SHP77 treated with DMSO at 0.1 percent for 48 hours (cell line): ENCODE measurements around the gene GNG14.
A peak's percentile ranks its signal among the peaks of the same experiment; 100 is the strongest.
"Not testable (repeated sequence)": the region's sequence is repeated elsewhere in the genome, so short reads cannot be mapped to it uniquely, and the experiment has no call there.

ENCODE experiments used
- DNase-seq: peaks from one replicate; lab custom pipeline; 2025; lab: John Stamatoyannopoulos, UW

GNG14 gene

DNA sequence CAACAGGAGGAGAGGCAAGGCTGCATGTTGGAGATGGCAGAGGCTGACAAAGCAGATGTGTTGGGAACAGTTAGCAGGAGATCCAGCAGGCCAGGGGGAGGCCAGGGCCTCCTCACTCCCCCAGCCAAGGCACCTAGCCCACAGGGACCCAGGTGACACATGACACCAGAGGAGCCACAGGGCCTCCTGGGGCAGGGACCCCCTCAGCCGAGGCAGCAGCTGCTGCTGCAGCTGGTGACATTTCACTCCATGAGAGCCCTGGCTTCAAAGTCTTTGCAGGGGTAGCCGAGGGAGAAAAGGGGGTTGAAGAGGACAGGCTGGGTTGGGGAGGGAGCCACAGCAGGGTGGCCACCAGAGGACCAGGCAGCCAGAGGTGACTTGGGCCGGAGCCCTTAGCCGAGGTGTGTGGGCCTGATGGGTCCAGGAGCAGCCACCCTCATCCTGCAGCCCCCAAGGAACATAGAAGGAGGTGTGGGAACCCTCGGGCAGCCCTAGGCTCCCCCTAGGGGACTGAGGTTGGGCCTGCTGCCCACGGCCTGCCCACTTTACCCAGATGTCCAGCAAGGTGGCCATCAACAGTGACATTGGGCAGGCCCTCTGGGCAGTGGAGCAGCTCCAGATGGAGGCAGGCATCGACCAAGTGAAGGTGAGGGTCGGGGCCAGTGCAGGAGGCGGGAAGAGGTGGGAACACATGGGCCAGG, at the start of gene GNG14:
GNG14 (plus strand) TSS at position 503 of the 701 bp plus-strand sequence; CDS start at position 554, 51 bp downstream.
- DNase-seq: no peak

DNA sequence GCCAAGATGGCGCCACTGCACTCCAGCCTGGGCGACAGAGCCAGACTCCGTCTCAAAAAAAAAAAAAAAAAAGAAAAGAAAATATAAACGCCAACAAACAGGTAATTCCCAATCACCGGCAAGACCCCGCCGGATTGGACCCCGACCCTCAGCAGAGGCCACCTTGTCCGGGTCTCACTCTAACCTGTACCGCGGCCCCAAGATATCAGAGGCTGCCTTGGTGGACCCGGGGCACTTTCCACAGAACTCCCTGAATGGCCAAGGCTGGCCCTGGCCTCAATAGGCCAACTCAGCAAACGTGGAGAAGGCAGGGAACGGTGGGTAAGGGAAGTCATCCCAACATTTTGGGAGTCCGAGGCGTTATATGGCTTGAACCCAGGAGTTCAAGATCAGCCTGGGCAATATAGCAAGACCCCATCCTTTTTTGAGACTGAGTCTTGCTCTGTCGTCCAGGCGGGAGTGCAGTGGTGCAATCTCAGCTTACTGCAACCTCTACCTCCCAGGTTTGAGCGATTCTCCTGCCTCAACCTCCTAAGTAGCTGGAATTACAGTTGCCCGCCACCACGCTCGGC, 49.1 kb upstream of the GNG14 start:
- no peak for DNase-seq

DNA sequence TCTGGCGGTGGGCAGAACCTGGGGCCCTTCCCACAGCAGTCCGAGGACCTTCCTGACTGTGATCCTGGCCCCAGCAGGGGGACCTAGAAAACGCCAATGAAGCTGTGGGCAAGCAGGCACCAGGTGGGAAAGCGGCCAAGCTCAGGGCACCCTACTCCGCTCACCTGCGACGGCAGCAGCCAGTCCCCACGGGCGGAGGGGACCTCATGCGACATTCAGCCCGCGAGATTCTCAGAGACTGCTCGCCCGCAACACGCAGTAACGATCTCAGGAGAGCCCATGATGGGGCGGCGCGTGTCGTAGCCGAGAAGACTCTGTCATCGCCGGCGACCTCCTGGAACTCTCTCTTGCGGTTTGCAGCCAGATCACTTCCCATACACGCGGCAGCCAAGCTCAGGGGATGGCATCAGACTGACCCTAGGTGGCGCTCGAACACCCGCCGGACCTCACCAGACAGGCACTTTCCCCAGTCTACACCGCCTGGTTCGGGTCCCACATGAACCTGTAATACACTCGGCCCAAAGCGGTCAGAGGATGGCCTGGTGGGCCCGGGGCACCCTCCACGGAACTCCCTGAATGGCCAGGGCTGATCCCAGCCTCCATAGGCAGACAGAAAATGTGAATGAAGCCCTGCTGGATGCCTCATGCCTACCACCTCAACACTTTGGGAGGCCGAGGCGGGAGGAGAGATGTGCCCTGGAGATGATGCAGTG, 47.7 kb upstream of the GNG14 start:
- DNase-seq: no peak

GRCh38 chr19:12641456-12641855, 46.3 kb upstream of the GNG14 start:
- DNase-seq: no peak

GRCh38 chr19:12642506-12642905, 45.3 kb upstream of the GNG14 start:
- DNase-seq: no peak

DNA sequence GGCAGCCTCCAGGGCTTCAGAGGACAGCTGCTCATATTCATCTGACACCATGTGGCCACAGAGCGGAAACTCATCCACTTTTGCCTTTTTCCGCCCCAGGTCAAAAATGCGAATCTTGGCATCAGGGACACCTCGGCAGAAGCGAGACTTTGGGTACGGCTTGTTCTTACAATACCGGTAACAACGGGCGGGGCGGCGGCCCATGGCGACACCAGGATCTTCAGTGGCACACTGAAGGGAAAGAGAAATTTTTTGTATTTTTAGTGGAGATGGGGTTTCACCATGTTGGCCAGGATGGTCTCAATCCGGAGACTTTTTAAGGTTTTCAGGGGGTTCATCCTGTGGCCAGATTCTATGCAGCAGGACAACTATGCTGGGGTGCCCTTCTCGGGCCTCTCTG, 44.1 kb upstream of the GNG14 start:
- DNase-seq: not testable (repeated sequence)

DNA sequence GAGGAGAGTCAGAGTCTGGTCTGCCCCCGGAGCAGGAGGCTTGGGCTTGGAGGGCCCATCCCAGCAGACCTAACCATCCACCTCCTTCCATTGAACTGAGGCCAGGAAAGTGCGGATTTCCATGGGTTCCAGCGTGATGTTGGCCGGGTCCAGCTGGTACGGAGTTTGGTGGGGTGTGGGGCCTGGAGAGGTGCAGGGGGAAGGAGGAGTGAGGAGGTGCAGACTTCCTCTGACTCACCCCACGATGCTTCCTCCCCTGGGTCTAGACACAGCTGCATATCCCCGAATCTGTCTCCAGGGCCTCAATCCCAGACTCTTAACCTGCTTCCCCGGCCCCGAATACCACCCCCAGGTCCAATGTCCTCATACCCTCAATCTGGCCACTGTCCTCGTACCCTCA, 41.2 kb upstream of the GNG14 start:
- no peak for DNase-seq

DNA sequence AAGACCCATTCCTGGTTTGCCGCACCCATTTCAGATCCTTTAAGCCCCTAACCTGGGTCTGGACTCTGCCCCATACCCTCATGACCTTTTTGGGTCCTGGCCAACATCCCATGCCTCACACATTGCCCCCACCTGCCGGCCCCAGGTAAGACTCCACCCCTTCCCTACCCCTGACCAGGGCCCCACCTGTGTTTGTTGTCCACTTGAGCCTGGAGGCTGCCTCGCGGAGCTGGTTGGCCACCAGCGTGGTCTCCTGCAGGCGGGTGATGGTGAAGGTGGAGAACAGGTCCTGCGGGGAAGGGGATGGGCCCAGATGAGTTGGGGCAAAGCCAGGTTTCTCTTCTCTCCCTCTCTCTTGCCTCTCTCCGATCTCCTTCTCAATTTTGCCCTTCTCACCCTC, 40.8 kb upstream of the GNG14 start:
- no peak for DNase-seq

DNA sequence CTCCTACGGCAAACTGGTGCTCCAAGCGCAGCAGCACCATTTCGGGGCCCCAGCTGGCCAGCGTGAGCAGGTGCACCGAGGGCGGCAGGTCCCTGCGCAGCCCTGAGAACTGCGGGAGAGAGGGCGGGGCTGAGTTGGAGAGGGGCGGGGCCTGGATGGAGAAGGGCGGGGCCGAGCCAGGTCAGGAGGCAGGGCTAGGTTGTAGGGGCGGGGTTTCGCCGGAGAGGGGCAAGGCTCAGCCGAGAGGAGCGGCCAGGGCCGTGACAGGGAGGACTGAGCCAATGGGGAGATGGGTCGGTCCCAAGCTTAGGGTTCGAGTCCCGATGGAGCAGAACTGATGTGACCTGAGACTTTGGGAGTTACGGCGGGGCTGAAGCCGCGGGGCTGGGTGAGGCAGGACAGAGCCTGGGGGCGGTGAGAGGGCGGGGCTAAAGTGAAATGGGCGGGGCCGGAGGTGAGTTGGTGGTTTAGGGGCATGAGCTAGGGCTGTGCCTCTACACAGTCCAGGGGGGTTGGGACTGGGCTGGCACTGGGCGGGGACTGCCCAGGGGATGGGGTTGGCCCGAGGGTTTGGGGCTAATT, 40.2 kb upstream of the GNG14 start:
- DNase-seq: no peak

DNA sequence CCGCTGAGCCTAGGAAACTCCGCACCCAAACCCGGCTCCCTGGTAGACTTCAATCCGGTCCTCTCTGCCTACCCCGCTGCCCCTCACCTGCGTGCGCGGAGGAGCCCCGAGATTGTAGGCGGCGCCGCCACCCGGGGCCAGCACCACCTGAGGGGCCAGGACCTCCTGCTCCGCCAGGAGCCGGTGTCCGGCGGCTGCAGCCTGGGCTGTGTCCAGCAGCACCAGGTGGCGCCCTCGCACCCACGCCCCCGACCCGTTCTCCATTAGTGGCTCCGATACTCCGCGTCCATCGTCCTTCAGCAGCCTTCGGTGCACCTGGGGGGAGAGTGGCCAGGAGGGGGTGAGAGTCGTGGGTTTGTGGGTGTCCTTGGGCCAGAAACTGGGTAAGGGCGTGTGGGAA, 39.7 kb upstream of the GNG14 start:
- no peak for DNase-seq

GRCh38 chr19:12649941-12650340, 37.9 kb upstream of the GNG14 start:
- DNase-seq: no peak

GRCh38 chr19:12652219-12652618, 35.6 kb upstream of the GNG14 start:
- no peak for DNase-seq

DNA sequence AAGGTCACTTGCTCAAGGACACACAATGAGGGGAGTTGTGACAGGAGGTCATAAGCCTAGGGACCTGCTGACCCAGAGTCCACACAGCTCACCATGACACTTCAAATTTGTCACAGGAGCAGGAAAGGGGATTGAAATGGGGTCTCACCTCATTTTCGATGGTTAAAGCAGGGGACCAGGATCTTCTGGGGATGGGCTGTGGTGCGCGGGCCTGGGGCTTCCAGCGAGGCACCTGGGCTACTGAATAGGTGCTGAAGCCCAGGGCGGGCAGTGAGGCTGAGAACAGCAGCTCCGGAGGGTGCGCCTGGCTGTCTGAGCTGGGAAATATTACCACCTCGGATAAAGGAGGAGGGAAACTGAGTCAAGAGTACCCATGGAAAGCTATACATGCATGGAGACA, 32.3 kb upstream of the GNG14 start:
- DNase-seq: no peak

DNA sequence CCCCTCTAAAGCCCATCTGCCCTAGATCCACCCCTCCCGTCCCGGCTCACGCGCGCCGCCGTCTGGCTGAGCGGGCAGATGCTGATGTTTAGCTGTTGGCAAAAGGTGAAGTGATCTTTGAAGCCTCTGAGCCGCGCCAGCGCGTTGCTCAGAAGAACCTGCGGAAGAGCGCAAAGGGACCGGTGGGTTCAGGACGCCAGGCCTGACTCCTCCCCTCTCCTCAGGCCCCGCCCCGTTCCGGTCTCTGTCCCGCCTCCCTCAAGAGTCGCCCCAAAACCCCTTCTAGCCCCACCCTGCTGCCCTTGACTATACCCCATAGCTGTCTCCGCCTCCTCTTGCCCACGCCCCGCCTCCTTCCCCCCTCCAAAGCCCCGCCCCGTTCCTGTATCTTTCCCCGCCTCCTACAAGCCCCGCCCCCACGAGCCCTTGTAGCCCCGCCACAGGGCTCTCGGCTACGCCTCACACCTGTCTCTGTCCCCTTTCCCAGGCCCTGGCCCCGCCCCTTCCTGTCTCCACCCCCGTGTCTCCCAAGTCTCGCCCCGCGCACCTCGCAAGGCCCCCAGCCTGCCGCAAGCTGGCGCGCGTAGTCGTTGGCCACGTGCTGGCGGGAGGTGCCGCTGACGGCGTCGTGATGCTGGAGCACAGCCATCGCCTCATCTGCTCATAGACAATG, 30.8 kb upstream of the GNG14 start:
- DNase-seq: no peak

GRCh38 chr19:12657966-12658365, 29.8 kb upstream of the GNG14 start:
- DNase-seq: no peak

DNA sequence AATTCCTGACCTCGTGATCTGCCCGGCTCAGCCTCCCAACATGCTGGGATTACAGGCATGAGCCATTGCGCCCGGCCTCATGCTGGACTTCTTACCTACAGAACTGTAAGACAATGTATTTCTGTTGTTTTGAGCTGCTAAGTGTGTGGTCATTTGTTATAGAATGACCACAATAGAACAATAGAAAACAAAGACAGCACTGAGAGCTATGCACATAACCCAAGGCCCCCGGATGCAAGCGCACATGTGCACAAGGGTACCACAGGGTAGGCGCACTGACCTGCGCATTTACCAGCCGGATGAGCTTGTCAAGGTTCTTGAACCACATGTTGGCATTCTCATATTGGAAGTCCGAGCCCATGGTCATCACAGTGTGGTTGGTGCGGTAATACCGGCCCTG, 26.8 kb upstream of the GNG14 start:
- no peak for DNase-seq

DNA sequence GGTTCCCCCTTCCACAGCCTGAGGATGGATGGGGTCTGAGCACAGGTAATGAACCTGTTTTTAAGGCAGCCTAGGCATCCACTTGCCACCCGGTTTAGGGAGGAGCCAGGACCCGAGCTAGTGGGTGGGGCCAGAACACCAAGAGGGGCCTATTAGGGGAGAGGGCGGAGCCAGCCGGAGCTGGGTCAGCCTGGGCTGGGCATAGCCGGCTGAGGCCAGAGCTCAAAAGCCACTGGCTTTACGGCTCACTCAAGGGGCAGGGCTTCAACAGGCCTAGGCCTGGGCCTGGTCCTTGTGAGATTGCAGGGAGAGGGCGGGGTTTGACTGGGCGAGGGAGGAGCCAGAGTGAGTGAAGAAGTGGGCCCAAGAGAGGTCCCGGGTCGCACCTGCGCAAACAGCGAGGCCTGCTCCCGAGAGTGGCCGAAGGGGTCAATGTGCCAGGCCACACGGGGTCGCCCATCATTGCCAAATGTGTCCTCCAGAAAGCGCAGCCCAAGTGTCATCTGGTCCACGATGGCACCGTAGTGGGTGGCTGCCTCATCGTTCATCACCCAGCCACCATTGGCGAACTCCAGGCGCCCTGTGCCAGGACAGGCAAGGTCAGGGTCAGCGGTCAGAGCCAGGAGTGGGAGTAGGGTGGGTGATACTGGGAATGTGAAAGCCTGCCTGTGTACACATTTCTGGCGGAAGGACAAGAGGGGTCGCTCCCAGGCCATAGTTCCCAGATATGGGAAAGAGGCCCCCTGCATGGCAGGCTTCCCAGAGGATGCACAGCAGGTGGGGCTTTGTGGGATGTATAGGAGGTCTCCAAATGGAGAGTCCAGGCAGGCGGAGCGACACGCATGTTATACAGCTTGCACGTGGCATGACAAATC, 23.2 kb upstream of the GNG14 start:
- no peak for DNase-seq

GRCh38 chr19:12665281-12665573, 22.6 kb upstream of the GNG14 start:
- no peak for DNase-seq

GRCh38 chr19:12665671-12666264, 22.0 kb upstream of the GNG14 start:
- no peak for DNase-seq

DNA sequence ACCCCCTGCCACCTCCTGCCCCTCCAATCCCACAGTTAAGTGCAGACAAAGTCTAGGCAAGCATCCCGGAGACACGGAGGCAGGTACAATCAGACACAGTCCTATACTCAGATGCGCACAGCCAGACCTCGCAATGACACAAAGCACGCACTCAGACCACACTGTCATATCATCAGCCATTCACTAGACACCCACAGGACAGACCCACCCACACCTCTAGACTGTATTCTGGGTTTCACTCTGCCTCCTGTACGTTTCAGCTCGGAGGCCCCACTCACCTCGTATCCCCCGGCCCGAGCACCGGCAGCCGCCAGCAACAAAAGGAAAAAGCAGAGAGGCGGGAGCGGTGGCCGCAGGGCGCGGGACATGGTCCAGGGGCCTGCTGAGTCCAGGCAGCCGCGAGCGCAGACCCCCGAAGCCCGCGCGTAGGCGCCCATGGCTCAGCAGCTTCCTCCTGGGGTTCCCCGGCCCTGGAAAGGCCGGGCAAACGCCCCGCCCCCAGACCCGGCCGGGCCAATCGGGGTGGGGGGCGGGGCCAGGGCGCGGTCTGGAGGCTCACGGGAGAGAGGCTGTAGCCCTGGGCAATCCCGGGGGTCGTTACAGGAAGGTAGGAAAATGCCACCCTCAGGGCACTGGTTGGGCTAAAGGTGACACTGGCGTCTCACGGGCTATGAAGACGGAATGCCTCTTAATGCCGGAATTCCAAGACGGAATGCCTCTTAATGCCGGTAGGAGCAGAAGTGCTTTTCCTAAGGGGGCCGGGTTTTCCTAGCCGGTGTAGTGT, 21.3 kb upstream of the GNG14 start, which contains the start of the genes MAN2B1 and WDR83:
MAN2B1 (minus strand) TSS at position 478 of the 784 bp plus-strand sequence; CDS start at position 437, 41 bp downstream.
WDR83 (plus strand) TSS at position 543 of the 784 bp plus-strand sequence. CDS start 2,984 bp downstream, outside the sequence.
- DNase-seq: peak; percentile 30
